Measurements from ENCODE around the gene PBX1. TPM values are rescaled to one million over a fixed set of nuclear protein-coding genes. Genes with fewer than 3 reads are reported as not detected.

Gene PBX1
- total RNA-seq, 3 donors from 2014 or later: 64.5 to 126 (median 95.4) TPM

DNA sequence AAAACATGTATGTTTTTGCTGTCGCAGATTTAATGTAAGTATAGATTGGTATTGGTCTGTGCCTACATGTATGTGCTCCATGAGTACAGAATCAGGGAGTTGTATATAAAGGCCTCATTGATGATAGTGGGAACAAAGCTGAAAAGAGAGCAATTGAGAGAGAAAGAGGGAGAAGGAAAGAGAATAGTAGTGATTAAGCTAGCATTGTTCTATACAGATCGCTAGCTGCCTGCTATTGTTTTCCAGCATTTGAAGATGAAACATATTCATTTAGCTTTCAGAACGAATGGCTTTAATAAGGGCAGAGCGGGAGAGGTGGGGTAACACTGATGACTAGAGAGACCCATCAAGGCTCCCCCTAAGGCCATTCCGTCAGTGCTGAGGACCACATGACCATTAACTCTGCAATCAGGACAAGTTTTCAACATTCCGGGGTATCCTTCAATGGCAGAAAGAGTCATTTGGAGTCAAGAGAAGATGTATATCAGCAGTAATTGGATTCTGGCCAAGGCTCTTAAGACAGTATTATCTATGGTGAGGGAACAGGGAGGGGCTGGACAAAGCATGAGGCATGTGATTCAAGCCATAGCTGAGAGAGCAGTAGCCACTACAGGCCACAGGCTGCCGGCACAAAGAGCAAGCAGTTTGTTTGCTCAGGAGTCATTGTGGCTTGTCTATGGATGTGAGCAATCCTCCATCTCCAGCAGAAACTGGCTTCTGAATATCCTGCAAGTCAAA is 176.5 kb downstream of the PBX1 start:
- intact Hi-C loops (cut with DNase I; ENCODE audit: low total_unique reads): no loop called here
- no peak overlapping the region for H3K4me3 ChIP-seq
- TF ChIP-seq POLR2AphosphoS5 (IDR thresholded peaks at IDR 0.05) (no peak), POLR2A (IDR thresholded peaks at IDR 0.05) (no peak), CTCF (IDR thresholded peaks at IDR 0.05) (no peak)
- no peaks in the 10 kb centered on the region for H3K27me3 ChIP-seq
- H3K9me3 ChIP-seq: no peaks in the 10 kb centered on the region
- H3K36me3 ChIP-seq: no peaks in the 10 kb centered on the region
- H3K27ac ChIP-seq: peak overlapping the region in 1 of 2 donors; percentile 16
- no peaks in the 10 kb centered on the region for H3K4me1 ChIP-seq
- no peak for DNase-seq (ENCODE audit: low spot score in 2 of 2)

DNA sequence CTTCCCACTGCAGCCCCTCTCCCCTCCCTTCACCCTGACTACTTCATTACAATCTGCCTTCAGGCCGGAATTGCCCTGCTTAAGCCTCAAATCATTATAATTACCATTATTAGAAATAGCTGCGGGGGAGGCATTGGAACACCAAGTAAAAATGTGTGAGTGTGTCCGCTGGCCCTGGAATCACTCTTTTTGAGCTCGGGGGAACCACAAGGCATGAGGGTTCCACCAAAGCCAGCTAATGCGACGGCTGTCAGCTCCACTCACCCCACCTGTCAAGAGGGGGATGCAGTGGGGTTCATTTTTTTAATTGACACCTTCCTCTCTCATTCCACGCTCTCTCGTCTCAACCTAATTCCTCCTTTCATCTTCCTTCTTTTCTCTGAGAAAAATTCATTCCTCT is 177.2 kb downstream of the PBX1 start:
- no peak for TF ChIP-seq POLR2AphosphoS5 (IDR thresholded peaks at IDR 0.05)
- no peaks in the 10 kb centered on the region for H3K27me3 ChIP-seq
- no peak for DNase-seq (ENCODE audit: low spot score in 2 of 2)
- H3K27ac ChIP-seq: peak overlapping the region in 1 of 2 donors; percentile 16
- H3K36me3 ChIP-seq: no peaks in the 10 kb centered on the region
- intact Hi-C loops (cut with DNase I; ENCODE audit: low total_unique reads): no loop called here
- H3K4me3 ChIP-seq: no peak overlapping the region
- H3K4me1 ChIP-seq: no peaks in the 10 kb centered on the region
- no peaks in the 10 kb centered on the region for H3K9me3 ChIP-seq

- TF ChIP-seq POLR2AphosphoS5 (IDR thresholded peaks at IDR 0.05) (no peak), CTCF (IDR thresholded peaks at IDR 0.05) (no peak), POLR2A (IDR thresholded peaks at IDR 0.05) (no peak)
- DNase-seq (ENCODE audit: low spot score in 2 of 2): no peak
- Histone ChIP-seq H3K4me3 (no peak overlapping the region), H3K36me3 (no peaks in the 10 kb centered on the region), H3K27ac (peak overlapping the region in 1 of 2 donors; percentile 22), H3K9me3 (no peaks in the 10 kb centered on the region), H3K27me3 (no peaks in the 10 kb centered on the region), H3K4me1 (no peaks in the 10 kb centered on the region)
- intact Hi-C loops (cut with DNase I; ENCODE audit: low total_unique reads): no loop called here
These were observed 180.2 kb downstream of the PBX1 start for GRCh38 chr1:164739189-164739588.

GRCh38 chr1:164740000-164740526 is 181.1 kb downstream of the PBX1 start:
- intact Hi-C loops (cut with DNase I; ENCODE audit: low total_unique reads): no loop called here
- Histone ChIP-seq H3K27me3 (no peaks in the 10 kb centered on the region), H3K4me3 (no peak overlapping the region)

GRCh38 chr1:164742745-164743144 is 183.8 kb downstream of the PBX1 start:
- DNase-seq (ENCODE audit: low spot score in 2 of 2): no peak
- Histone ChIP-seq H3K4me3 (no peak overlapping the region), H3K9me3 (no peaks in the 10 kb centered on the region), H3K4me1 (no peaks in the 10 kb centered on the region), H3K36me3 (no peaks in the 10 kb centered on the region), H3K27me3 (no peaks in the 10 kb centered on the region), H3K27ac (no peak overlapping the region)
- TF ChIP-seq CTCF (IDR thresholded peaks at IDR 0.05) (no peak), POLR2A (IDR thresholded peaks at IDR 0.05) (no peak), POLR2AphosphoS5 (IDR thresholded peaks at IDR 0.05) (no peak)
- intact Hi-C loops (cut with DNase I; ENCODE audit: low total_unique reads): no loop called here

More at GRCh38 chr1:164740000-164740526, 181.1 kb downstream of the PBX1 start:
- DNase-seq (ENCODE audit: low spot score in 2 of 2): no peak
- no peaks in the 10 kb centered on the region for H3K36me3 ChIP-seq
- H3K4me1 ChIP-seq: no peaks in the 10 kb centered on the region
- no peaks in the 10 kb centered on the region for H3K9me3 ChIP-seq
- H3K27ac ChIP-seq: peak overlapping the region in 1 of 2 donors; percentile 22
- TF ChIP-seq POLR2AphosphoS5 (IDR thresholded peaks at IDR 0.05): no peak
- TF ChIP-seq CTCF (IDR thresholded peaks at IDR 0.05): no peak
- TF ChIP-seq POLR2A (IDR thresholded peaks at IDR 0.05): no peak

All from breast epithelium (tissue), 4 donors.